COR-L47 (cell line): ENCODE data around the gene HSD17B7.
"Not testable (repeated sequence)": the region's sequence is repeated elsewhere in the genome, so short reads cannot be mapped to it uniquely, and the experiment has no call there.

Experiments
- DNase-seq: peaks from one replicate; lab custom pipeline; 2025; lab: John Stamatoyannopoulos, UW

HSD17B7 gene

DNA sequence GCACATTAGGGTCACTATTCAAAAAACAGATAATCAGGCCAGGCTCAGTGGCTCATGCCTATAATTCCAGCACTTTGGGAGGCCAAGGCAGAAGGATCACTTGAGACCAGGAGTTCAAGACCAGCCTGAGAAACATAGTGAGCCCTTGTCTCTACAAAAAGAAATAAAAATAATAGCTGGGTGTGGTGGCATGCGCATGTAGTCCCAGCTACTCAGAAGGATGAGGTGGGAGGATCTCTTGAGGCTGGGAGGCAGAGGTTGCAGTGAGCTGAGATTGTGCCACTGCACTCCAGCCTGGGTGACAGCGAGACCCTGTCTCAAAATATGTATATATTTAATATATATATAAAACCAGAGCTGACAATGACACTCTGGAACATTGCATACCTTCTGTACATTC lies 21.9 kb downstream of the HSD17B7 start:
- DNase-seq: not testable (repeated sequence)

DNA sequence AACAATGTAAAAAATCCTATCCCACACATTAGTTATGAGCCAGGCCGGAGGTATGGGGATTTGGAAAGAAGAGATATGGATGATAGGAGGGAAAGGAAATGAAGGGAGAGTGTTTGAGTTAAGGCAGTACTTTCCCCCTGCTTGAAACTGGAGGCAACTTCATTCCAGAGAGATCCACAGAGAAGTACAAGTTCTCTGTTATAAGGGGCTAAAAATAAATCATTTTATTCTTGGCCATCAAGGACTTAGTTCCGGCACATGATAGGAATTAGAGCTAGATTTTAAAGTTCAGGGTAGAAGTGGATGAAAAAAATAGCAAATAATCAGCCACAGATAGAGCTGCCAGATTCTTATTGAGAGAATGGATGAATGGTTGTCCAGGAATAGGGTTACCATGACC lies 27.6 kb downstream of the HSD17B7 start:
- not testable (repeated sequence) for DNase-seq

DNA sequence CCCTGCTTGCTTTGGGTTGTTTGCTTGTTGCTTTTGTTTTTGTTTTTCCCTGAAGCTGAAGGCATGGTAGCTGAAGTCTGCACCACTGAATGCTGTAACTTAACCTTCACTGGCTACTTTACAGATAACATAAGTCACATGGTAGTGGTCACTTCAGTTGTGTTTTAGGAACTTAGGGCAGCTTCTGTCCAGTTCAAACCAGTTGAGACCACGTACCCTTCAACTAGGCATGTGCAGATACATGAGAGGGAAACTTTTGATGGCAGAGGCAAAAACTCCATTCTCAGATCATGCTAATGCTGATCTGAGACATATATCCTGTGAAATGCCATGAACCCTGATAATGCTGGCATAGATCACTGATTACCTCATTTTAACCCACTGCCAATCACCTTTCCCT lies 28.2 kb downstream of the HSD17B7 start:
- DNase-seq: not testable (repeated sequence)

DNA sequence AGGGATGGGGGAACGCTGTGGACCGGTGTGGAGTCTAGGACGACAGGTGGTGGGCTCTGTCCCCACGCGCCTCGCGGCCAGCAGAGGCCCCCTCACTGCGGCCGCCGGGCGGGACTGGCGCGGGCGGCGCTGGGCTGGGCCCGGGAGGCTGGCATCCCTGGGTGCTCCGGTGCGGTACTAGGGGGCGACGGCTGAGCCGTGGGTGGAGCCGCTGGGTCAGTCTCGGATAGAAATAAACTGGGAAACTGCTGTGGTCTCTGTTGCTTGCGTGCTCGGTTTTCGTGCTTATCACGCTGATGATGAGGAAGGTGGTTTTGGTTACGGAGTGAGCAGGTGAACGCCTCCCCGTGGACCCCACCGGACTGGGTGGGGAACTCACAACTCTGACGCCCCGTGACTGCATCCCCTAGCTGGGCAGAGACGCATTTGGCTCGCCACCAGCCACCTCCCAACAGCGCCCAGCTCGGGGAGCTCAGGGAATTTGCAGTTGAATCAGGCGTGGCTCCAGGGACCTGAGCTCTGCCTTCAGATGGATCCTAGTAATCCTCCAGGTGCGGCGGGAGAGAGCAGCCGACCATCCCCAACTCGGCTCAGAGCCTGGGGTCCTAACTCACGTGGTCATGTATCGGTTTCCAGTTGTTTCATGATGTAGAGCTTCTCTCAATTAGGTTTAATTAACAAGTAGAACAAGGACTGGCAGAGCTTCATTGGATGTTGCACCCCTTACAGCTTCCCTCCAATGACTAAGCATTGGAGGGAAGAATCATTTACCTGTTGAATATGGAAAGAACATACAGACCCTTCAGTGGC lies 32.1 kb downstream of the HSD17B7 start:
- DNase-seq: peak; percentile 73

DNA sequence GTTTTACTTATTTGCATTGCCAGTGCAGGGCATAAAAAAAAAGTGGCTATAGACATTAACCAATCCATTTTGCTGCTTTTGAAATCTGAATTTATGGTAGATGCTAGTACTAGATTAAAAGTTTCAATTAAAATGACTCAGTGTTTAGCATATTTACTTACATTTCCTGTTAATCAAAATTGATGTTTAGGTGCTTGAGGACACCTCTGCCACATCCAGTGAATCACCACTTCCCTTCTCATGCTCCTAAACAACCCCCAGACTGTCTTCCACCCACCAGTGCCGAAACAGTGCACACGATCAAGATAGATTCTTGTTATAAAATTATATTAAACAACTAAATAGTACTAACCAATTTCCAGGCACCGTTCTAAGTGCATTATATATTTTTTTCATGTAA lies 32.7 kb downstream of the HSD17B7 start:
- no peak for DNase-seq

DNA sequence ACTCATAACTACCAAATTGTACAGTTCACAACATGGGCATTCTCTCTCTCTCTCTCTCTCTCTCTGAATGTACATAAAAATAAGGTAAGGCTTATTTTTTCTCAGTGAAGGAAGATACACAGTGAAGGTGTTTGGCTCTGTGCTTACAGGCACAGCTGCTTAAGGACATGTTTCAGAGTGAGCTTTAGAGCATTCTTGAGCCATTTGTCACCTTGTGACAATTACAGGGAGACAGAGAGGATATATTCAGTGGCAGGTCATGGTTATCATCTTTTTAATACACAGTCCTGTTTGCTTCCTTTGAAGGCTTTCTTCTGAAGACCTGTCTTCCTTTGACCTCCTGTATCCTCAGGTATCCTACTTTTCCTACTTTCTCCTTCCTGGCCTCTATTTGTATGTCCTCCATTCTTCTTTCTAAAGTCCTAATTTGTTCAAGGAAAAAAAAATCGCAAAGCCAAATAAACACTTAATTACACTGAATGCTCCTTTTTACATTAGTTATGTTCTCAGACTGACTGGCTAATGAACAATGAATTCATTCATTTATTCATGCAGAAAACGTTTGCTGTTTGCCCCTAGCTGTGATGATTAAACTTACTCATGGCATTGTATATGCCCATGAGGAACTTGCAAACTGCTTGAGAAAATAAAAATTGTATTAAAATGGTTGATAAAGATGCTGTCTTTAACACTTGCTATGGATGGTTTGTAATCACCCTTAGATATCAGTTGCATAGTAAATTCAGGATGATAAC lies 33.4 kb downstream of the HSD17B7 start:
- no peak for DNase-seq

DNA sequence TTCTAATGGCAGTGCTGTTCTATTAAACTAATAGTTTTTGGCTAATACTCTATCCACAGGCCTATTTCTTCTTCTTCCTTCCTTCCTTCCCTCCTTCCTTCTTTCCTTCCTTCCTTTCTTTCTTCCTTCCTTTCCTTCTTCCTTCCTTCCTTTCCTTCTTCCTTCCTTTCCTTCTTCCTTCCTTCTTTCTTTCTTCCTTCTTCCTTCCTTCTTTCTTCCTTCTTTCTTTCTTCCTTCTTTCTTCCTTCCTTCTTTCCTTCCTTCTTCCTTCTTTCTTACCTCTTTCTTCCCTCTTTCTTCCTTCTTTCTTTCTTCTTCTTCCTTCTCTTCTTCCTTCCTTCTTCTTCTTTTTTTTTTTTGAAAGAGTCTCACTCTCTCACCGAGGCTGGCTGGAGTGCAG lies 38.8 kb downstream of the HSD17B7 start:
- DNase-seq: no peak

DNA sequence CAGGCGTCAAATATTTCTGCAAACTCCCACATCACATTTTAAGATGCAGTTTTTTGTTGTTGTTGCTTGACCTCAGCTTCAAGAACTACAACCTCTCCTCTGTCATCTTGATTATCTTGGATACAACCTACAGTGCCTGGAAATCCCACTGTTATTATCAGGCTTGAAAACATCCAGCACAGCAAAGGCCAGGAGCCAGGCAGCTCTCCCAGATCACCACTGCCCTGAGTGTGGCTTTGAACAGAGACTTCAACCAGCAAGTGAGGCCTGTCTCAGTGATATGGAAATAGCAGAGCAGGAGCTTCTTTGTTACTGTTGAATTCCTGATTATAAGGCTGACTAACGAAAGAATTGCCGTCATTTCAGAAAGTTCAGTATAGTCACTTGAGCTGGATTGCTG lies 42.0 kb downstream of the HSD17B7 start:
- no peak for DNase-seq

DNA sequence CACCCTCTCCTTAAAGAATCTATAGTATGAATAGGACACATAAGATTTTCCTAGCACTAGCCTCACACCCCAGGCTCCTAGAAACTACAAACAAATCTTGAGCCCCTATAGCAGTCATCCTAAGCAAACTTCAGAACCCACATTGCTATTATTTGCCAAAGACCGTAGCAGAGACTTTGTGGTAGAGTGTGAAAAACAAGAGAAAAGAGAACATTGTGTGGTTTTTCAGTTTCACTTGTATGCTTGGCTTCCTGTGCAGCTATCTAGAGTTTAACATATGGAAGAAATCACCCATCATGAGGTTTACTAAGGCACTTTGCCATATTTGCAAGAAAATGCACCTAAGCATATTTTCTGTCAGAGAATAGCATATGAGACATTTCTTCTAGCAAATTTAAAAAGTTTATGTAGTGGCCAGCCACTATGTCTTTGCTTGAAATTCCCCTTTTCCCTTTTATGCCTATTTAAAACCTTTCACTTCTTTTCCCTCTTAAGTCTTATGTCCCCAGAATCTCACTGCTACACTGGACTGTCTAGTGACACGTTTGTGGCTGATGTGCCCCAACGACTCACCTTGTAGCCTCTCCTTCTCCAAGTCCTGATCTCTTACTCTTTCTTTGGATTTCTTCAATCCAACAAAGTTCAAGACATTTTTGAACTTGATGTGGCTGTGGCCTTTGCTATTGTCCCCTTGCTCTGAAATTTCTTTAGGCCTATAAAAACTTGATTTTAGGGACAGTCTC lies 44.8 kb downstream of the HSD17B7 start:
- no peak for DNase-seq

DNA sequence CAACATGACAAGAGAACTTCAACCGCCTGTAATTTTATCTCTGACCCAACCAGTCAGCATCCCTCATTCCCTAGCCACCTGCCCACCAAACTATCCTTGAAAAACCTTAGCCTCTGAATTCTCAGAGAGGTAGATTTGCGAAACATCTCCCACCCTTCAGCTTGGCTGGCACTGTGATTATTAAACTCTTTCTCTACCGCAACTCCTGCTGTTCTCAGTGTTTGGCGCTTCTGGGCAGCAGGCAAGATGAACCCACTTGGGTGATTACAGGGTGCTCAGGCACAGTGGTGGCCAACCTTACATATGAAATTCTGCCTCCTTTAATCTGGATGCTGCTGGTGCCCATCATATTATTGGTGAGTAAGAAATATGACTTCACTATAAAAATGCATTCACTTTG lies 48.4 kb downstream of the HSD17B7 start:
- DNase-seq: no peak

DNA sequence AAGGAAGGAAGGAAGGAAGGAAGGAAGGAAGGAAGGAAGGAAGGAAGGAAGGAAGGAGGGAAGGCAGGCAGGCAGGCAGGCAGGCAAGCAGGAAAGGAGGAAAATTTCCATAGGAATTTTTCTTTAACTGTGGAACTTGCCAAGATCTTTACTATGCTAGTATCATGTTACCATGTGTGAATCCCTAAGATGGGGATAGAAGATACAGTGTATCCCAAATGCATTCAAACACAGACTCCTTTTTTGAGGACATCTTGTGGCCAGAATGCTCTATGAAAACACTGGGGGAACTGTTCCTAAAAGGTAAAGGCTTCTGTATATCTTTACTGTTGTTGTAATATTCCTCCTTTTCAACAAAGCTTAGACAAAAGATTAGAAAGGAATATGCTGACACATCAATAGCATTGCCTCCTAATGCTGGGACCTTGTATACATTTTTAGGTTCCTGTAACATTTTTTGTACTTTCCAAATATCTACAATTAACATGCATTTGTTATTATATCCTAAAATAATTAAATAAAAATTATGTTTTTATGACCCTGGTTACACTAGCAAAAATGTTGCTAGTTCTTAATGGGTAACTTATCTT lies 49.8 kb downstream of the HSD17B7 start:
- no peak for DNase-seq

DNA sequence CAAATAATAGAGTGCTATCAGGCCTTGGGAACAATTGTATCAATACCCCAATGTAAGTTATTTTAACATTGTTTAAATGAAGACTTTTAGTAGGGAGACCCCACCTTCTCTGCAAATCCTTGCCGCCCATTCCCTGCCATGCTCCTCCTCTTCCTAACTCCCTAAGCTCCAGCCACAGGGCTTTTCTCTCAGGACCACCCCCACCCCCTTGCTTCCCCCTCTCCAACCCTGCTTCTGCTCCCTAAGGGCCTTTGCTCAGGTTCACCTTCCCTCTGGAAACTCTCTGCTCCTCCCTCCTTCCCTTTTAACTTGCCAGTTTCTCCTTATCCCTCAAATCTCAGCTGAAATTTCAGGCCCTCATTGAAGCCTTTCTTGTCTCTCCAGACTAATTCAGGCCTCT lies 53.7 kb downstream of the HSD17B7 start:
- no peak for DNase-seq

DNA sequence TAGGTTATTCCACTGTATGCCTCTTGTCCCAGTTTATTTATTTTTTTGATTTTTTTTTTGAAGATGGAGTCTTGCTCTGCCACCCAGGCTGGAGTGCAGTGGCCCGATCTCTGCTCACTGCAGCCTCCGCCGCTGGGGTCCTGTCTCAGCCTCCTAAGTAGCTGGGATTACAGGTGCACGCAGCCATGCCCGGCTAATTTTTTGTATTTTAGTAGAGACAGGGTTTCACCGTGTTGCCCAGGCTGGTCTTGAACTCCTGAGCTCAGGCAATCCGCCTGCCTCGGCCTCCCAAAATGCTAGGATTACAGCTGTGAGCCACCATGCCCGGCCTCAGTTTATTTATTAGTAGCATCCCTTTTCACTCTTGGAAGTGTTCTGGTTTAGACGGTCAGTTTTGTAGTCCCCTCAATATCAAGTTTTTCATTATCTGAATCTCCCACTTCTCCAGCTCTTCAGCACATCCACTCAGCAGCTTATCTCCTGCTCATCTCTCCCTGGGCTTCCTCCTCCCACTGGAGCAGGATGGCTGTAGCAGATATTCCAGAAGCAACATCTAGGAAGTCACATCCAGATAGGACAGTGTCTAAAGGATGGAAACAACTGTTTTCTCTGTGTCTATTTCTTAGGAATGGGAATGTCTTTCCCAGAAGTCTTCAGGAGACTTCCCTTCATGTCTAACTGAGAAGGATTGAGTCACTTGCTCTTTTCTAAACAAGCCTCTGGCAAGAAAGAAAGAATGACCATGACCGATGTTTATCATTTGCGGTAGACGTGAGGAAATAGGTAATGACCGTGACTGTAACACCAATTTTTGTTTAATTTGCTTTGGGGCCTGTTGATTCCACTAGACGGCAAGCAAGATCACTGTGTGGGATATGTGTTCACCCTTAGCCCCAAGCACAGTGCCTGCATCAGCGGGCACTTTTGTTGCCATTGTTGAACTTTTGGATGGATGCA lies 56.0 kb downstream of the HSD17B7 start:
- no peak for DNase-seq

DNA sequence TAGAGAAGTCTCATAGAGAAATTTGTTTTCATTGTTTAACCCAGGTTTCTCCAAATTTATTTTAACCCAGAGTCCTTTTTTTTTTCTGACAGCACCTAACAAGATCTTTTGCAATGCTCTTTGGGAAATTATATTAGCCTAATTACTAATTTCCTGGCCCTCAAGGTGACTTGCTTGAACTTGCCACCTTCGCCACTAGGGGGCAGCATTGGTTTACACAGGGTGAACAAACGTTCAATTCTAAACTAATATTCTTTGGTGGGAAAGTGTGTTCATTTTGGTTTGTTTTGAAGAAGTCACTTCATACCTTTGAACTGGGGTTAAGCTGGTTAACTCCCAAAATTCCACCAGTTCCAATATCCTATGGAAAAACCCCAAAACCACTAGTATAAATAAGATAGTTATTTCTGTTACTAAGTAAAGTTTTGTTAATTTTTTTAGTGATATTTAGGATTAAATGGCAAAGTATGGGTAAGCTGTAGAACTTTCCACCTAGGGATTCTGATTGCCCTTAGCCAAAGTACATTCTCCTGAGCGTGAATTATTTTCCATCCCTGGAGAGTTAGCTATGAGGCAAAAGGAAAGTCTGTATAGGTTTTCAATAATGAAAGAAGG lies 57.4 kb downstream of the HSD17B7 start:
- DNase-seq: peak; percentile 52

DNA sequence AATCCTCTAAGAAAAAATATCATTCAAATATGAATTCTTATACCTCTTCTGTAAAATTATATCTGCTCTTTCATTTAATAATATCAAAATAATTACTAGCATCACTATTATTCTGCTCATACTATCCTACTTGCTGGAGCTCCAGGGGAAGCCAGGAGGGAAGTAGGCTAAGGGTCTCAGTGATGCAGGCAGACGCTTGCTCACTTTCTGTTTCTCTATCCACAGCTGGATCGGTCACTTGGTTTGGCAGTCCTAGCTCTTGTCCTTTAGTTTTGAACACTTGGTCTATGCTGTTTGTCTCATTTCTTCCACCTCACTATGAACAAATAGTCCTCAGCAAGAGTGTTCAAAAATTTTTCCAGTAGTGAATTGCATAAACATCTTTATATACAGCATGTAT lies 59.2 kb downstream of the HSD17B7 start:
- DNase-seq: no peak

DNA sequence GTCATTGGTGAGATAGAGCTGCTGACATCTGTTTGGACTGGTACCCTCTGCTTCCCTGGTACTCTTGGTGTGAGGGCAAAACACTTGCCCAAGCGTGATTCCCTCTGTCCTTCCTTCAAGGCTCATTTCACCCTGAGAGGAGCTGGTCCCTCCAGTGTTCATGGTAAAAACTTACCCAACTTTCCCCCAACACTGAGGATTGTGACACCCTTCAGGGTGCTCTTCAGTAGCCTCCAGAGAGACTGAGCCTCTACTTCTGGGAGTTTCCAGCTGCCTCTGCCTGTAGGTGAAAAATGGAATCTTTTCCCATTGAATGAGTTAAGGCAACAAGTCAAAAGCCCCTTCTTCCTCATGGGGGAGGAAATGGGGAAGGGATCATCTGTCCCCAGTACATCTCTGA lies 60.8 kb downstream of the HSD17B7 start:
- no peak for DNase-seq

DNA sequence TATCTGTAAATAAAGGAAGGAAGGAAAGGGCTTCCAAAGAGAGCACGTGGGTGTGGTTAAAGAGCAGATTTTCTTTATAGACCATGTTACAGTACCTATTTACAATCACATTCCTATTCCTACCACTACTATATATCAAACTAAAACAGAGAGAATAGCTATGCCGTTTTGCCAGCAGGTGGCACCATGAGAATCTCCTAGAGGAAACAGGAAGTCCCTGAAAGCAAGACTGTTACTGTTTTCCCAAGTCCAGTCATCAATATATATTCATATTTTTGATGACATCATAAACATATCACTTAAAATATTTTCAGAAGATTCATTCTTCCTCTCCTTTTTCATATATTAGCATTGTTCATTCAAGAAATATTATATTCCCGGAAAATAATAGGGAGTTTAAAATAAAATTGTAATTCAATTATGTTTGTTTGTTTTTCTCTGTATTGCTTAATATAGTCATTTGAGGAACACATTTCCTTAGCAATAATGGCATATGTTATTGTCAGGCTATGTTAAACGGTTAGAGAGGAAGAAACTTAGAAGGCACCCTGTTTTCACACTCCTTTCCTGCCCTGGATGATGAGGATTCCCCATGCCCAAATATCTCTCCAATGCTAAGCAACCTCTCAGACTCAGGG lies 63.9 kb downstream of the HSD17B7 start:
- peak; percentile 73 for DNase-seq

DNA sequence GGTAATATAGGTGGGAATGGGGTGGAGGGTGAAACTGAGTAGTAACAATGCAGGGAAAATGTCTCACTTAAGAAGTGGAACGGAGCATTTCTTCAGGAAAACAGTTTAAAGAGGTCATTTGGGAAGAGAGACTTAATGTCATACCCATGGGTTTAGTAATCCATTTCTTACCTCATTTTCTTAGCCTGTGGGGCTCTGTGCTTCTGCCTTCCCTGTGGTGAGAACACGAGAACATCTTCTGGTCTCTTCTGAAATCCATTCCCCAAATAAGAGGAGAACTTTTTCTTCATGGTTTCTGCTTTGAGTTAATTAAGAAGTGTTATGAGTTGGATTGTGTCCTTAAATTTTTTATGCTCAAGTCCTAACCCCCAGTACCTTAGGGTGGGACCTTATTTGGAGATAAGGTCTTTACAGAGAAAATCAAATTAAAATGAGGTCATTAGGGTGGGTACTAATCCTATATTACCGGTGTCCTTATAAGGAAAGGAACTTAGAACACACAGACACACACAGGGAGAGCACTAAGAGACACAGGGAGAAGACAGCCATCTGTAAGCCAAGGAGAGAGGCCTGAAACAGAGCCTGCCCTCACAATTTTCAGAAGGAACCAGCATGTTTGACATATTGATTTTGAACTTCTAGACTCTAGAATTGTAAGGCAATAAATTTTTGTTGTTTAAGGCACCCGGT lies 65.1 kb downstream of the HSD17B7 start:
- no peak for DNase-seq

DNA sequence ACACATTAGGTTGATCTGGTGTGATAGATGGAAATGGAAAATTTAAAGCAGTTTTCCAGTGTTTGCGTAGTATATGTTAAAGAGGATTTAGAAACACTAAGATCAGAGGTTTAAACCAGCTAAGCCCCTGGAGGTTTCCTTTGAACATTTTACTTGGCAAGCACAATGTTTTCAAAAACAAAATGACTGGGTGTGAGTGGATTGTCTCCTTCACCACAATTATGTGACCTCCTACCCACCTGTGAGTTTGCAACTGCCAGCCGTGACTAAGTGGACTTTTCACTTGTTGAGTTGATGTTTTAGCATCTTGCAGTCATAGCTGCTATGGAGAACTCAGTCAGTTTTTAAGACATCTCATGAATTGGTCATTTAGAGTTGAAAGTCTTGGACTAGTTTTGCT lies 65.8 kb downstream of the HSD17B7 start:
- no peak for DNase-seq

DNA sequence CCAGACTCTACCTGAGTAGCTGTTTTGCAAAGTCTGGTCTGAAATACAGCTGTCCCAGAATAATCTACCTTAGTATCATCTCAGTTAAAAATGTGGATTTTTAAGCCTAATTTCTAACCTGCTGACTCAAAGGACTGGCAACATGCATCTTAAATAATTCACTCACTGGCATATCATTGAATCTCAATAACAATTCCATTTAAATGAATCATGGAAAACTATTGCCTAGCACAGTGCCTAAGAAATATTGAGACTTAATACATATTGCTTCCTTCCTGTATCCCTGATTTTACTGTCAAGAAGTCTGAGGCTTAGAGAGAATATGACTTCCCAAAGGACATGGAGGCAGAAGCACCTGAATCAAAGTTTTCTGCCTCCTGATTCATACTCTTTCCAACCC lies 67.3 kb downstream of the HSD17B7 start:
- DNase-seq: no peak
